ENCODE measurements around the gene HOXB7. TPM values are rescaled to one million over a fixed set of nuclear protein-coding genes. Genes with fewer than 3 reads are reported as not detected.

Gene HOXB7
- total and polyA plus RNA-seq, 7 donors = 0.85 to 3.0 (median 1.6) TPM

DNA sequence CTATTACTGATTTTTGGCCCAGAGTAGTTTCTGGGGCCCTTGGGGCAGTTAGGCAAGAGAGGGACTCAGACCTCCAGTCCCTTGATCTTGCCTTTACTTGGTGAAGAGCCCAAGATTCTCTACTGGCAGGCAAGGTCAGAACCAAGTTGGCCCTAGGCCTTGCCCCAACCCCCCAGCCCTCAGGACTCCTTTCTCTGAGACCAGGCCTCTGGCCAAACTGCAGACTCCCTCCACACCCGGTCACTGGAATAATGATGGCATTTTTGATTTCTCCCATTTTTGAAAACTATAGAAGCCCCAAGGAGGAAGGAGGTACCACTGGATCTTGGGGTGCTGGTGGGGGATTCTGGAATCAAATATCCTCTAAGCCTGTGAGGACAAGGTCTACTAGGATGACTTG lies 33.3 kb upstream of the HOXB7 start:
- intact Hi-C loops (cut with DNase I) = no loop called here
- H3K27me3 ChIP-seq (ENCODE audit: insufficient read depth in 3 of 3, low read length in 2 of 3) = peaks cover 8 to 100% (median 43%) of the 10 kb centered on the region in 3 donors
- ATAC-seq = no peak
- TF ChIP-seq, protein P1, sequence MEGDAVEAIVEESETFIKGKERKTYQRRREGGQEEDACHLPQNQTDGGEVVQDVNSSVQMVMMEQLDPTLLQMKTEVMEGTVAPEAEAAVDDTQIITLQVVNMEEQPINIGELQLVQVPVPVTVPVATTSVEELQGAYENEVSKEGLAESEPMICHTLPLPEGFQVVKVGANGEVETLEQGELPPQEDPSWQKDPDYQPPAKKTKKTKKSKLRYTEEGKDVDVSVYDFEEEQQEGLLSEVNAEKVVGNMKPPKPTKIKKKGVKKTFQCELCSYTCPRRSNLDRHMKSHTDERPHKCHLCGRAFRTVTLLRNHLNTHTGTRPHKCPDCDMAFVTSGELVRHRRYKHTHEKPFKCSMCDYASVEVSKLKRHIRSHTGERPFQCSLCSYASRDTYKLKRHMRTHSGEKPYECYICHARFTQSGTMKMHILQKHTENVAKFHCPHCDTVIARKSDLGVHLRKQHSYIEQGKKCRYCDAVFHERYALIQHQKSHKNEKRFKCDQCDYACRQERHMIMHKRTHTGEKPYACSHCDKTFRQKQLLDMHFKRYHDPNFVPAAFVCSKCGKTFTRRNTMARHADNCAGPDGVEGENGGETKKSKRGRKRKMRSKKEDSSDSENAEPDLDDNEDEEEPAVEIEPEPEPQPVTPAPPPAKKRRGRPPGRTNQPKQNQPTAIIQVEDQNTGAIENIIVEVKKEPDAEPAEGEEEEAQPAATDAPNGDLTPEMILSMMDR (IDR thresholded peaks at IDR 0.05) = no peak
- H3K4me1 ChIP-seq = no peaks in the 10 kb centered on the region
- H3K4me3 ChIP-seq = no peak overlapping the region
- no peaks in the 10 kb centered on the region for H3K9me3 ChIP-seq
- no peak overlapping the region for H3K27ac ChIP-seq
- no peak for DNase-seq
- 94 to 100% (median 100%) methylated on average over 1 of the region's 1 CpG for WGBS, 3 donors
- H3K36me3 ChIP-seq (ENCODE audit: insufficient read depth in 1 of 2, low read depth in 1 of 2) = no peaks in the 10 kb centered on the region

DNA sequence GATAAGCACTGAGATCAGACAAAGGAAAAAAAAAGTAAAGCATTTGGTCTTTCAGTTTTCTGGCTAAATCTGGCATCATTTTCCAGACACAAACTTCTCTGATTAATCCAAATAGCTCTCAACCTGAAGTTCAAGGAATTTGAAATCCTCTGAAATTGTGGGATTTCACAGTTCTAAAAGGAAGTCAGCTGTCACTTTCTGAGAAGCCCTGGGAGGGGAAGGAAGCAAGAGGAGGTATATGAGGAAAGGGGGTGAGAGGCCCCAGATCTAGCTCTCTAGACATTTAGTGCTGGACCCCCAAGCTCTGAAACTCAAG lies 32.8 kb upstream of the HOXB7 start:
- no peaks in the 10 kb centered on the region for H3K9me3 ChIP-seq
- no peaks in the 10 kb centered on the region for H3K4me1 ChIP-seq
- no peaks in the 10 kb centered on the region for H3K36me3 ChIP-seq (ENCODE audit: insufficient read depth in 1 of 2, low read depth in 1 of 2)
- TF ChIP-seq, protein P1 (IDR thresholded peaks at IDR 0.05) = no peak
- ATAC-seq (no peak), DNase-seq (no peak)
- no peak overlapping the region for H3K27ac ChIP-seq
- no peak overlapping the region for H3K4me3 ChIP-seq
- intact Hi-C loops (cut with DNase I) = no loop called here
- peaks cover 6 to 100% (median 43%) of the 10 kb centered on the region in 3 donors for H3K27me3 ChIP-seq (ENCODE audit: insufficient read depth in 3 of 3, low read length in 2 of 3)

DNA sequence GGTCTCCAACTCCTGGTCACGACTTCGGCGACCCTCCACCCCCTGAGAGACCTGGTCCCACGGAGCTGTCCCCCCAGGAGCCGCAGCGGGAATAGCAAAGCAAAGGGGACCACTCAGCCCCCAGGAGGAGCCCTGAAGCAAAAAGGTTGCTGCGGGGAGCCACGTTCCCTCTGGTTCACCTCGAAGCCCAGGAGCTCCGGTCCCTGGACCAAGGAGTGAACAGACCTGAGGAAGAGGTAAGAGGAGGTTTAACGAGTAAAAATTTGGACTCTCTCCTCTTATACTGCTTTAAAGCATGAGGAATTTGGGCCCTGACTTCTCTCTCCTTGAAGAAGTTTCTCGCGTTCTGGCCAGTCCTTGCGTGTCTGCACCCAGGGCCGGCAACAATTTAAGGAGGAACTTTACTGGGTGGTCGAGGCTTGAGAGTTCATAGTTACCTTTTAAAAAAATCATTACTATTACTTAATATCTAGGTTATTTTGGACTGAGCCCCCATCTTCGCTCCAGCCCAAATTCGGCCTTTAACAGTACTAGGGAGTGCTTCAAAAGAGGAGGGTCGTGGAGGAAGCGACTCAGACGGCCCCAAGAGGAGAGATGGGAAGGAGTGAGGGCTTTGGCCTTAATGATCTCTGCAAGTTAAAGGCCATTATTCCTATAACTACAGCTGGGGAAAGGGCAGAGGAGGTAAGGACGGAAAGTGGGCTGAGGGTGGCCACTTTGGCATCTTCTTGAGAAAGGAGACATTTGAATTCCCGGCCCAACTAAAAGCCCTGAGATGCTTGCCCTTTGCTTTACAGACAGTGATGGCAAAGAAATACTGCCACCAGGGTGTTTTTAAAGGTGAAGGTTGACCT lies 32.3 kb upstream of the HOXB7 start:
- Histone ChIP-seq H3K4me1 (no peaks in the 10 kb centered on the region), H3K27me3 (ENCODE audit: insufficient read depth in 3 of 3, low read length in 2 of 3) (peaks cover 6 to 100% (median 43%) of the 10 kb centered on the region in 3 donors), H3K27ac (no peak overlapping the region), H3K4me3 (no peak overlapping the region), H3K9me3 (no peaks in the 10 kb centered on the region), H3K36me3 (ENCODE audit: insufficient read depth in 1 of 2, low read depth in 1 of 2) (no peaks in the 10 kb centered on the region)
- no peak for DNase-seq
- intact Hi-C loops (cut with DNase I) = no loop called here
- ATAC-seq = no peak
- 46 to 47% (median 46%) methylated on average over 23 of the region's 23 CpGs for WGBS, 3 donors
- TF ChIP-seq, protein P1 (IDR thresholded peaks at IDR 0.05) = no peak

DNA sequence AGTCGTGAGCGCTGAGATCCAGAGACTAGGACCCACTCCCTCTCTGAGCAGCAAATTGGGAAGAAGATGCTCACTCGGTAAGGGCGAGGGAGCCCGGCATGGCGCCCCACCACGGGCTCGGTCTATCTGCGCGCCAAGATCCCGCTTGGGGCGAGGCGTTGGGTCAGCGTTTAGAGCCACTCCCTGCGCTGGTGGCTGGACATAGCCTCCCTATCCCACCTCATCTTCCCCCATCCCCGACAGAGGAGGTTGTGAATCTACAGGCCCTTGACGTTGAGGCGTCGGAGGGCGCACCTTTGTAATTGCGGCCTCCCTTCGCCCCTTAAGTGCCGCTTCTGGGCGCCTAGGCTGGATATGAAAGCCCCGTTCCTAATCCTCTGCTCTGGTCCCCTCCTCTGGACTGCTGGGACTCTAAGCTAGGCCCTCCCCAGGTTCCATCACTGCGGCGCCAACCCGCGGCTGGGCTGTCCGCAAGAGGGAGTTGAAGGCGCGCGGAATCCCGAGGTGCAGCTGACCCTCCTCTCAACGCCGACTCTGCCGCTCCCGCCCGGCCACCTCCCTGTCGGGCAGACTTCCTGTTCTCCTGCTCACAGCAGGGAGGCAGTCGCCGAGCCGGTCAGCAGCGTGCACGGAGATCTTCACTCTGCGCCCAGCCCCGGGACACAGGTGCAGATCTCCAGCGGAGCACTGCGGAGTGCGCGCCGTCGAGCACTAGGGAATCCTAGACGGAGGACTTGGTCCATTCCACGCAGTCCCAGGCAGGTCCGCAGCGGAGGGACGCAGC lies 31.4 kb upstream of the HOXB7 start:
- Histone ChIP-seq H3K4me1 (no peaks in the 10 kb centered on the region), H3K27me3 (ENCODE audit: insufficient read depth in 3 of 3, low read length in 2 of 3) (peaks cover 0 to 100% (median 42%) of the 10 kb centered on the region in 3 donors), H3K9me3 (no peaks in the 10 kb centered on the region), H3K27ac (no peak overlapping the region), H3K4me3 (no peak overlapping the region), H3K36me3 (ENCODE audit: insufficient read depth in 1 of 2, low read depth in 1 of 2) (no peaks in the 10 kb centered on the region)
- TF ChIP-seq, protein P1 (IDR thresholded peaks at IDR 0.05) = no peak
- DNase-seq (no peak), ATAC-seq (no peak)
- WGBS, 3 donors = 10 to 12% (median 11%) methylated on average over 57 to 58 of the region's 58 CpGs
- intact Hi-C loops (cut with DNase I) = no loop called here

Data from psoas muscle (tissue), 8 donors.